Thyroid gland (tissue), 4 donors: ENCODE results near the gene PDGFRB. TPM values are rescaled to one million over a fixed set of nuclear protein-coding genes. Genes with fewer than 3 reads are reported as not detected.

Experiments
- DNase-seq, 2 donors: peaks; one replicate each; pipeline ENCODE4 v3.0.0-alpha.2; 2019
- H3K27ac ChIP-seq, 3 donors: fragments of 200-600 bp; sonication (generic); 1 replicate in 2 of 3; 2 replicates in 1 of 3; pipeline ENCODE4 v1.5.1; 2016 to 2019; ENCODE audit warnings: mild to moderate bottlenecking in 1 of 3, moderate library complexity in 1 of 3
- H3K27me3 ChIP-seq: fragments of 200-600 bp; sonication (generic); one replicate; pipeline ENCODE4 v1.5.1; 2019
- H3K36me3 ChIP-seq, 2 donors: fragments of 200-600 bp; sonication (generic); one replicate each; pipeline ENCODE4 v1.5.1; 2016 to 2019
- H3K4me1 ChIP-seq, 2 donors: fragments of 200-600 bp; sonication (generic); one replicate each; pipeline ENCODE4 v1.5.1; 2017 to 2019
- H3K4me3 ChIP-seq, 3 donors: fragments of 200-600 bp; sonication (generic); replicated peaks in 1 of 3; 1 replicate in 2 of 3; 2 replicates in 1 of 3; pipeline ENCODE4 v1.5.1; 2016; ENCODE audit warnings: mild to moderate bottlenecking in 1 of 3
- H3K9me3 ChIP-seq: fragments of 200-600 bp; sonication (generic); one replicate; pipeline ENCODE4 v1.5.1; 2017
- CTCF ChIP-seq, 6 experiments: fragments of 200-600 bp in 3 of 6; fragments of 450-650 bp in 3 of 6; sonication (generic) in 3 of 6; IDR thresholded peaks; one replicate each; pipeline ENCODE4 v1.5.1; 2016 to 2019; ENCODE audit warnings: antibody characterized with exemption in 6 of 6, mild to moderate bottlenecking in 2 of 6, inconsistent platforms in 1 of 6, moderate library complexity in 1 of 6
- POLR2A ChIP-seq, 2 donors: fragments of 450-650 bp; IDR thresholded peaks; one replicate each; pipeline ENCODE4 v1.6.1; 2017; ENCODE audit warnings: antibody characterized with exemption in 2 of 2, mild to moderate bottlenecking in 2 of 2, moderate library complexity in 1 of 2
- WGBS, 2 donors: methylation state at CpG; one replicate each; pipeline ENCODE4 v1.1.5; 2017; 5-methylcytosine and 5-hydroxymethylcytosine counted together
- intact Hi-C: fragments of 100-400 bp; cut with DNase I; formaldehyde crosslinking; loops from one replicate; pipeline ENCODE4 v1.15.1; 2023
- total RNA-seq, 4 donors: library from RNA; depleted of rRNA; stranded (reverse); fragments of >200 nt; gene quantifications; one replicate each; pipeline ENCODE4 v1.2.3, GENCODE V29; 2016

PDGFRB gene
- total RNA-seq, 4 donors from 2014 or later: 47.3 to 108 (median 84.8) TPM

DNA sequence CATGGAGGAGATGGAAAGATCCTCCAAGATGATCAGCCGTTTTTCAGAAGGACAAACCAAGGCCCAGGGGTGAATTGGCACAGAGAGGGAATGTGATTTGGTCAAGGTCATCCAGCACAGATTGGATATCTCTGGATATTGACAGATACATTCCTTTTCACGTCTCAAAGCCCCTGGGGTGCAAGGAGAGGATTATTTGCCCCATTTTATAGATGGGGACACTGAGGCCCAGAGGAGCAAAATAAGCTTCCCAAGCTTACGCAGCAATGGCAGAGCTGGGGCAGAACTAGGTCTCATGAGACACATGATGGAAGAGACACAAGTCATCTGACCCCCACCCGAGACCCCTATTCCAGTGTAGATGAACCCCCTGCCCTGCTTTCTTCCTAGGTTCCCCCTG lies 895 bp upstream of the PDGFRB start:
- TF ChIP-seq POLR2A (IDR thresholded peaks at IDR 0.05) (no peak), CTCF (IDR thresholded peaks at IDR 0.05) (no peak)
- Histone ChIP-seq H3K27me3 (no peaks in the 10 kb centered on the region), H3K36me3 (no peaks in the 10 kb centered on the region), H3K27ac (peak overlapping the region in 2 of 3 donors; percentile 61 to 67), H3K4me3 (no peak overlapping the region), H3K4me1 (peaks cover 0 to 6% of the 10 kb centered on the region in 2 donors), H3K9me3 (no peaks in the 10 kb centered on the region)
- intact Hi-C loops: no loop called here
- DNase-seq: no peak
- WGBS, 2 donors: 76 to 85% methylated on average over 4 of the region's 4 CpGs

GRCh38 chr5:150156027-150156368 lies 353 bp upstream of the PDGFRB start:
- no peaks in the 10 kb centered on the region for H3K27me3 ChIP-seq
- no peak for DNase-seq
- intact Hi-C loops: no loop called here
- peak overlapping the region in 1 of 3 donors; percentile 31 for H3K4me3 ChIP-seq
- no peak for TF ChIP-seq POLR2A (IDR thresholded peaks at IDR 0.05)
- no peak for TF ChIP-seq CTCF (IDR thresholded peaks at IDR 0.05)
- 8 to 9% methylated on average over 9 of the region's 9 CpGs for WGBS, 2 donors
- no peaks in the 10 kb centered on the region for H3K9me3 ChIP-seq
- no peaks in the 10 kb centered on the region for H3K36me3 ChIP-seq
- peak overlapping the region; percentile 43 to 67 (median 61) for H3K27ac ChIP-seq
- peaks cover 0 to 6% of the 10 kb centered on the region in 2 donors for H3K4me1 ChIP-seq

DNA sequence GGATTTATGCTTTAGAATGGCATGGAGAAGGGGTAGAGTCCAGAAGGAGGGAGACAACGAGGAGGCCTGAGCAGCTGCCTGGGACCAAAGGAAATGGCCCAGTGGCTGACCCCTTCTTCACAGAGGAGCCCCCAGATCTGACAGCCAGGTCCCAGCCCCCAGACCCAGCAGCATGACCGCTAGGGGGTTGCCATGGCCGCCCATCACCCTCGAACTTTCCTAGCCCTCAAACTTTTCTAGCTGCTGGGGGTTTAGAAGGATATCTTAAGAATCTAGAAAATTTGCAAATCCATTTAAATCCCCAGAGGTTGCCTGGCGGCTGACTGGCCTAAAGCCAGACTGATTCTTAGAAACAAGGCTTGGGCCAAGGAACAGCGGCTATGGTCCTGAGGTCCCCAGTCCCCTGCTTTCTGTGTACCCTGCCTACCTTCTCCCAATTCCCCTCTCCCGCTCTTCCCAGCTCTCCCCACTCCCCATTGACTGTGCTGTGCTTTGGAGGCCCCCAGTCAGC lies 972 bp downstream of the PDGFRB start:
- H3K4me3 ChIP-seq: peak overlapping the region in 1 of 3 donors; percentile 31
- H3K4me1 ChIP-seq: peaks cover 0 to 6% of the 10 kb centered on the region in 2 donors
- no peaks in the 10 kb centered on the region for H3K36me3 ChIP-seq
- 62 to 68% methylated on average over 6 to 7 of the region's 7 CpGs for WGBS, 2 donors
- peak overlapping the region; percentile 38 to 77 (median 70) for H3K27ac ChIP-seq
- DNase-seq: no peak
- no peaks in the 10 kb centered on the region for H3K27me3 ChIP-seq
- TF ChIP-seq POLR2A (IDR thresholded peaks at IDR 0.05) (no peak), CTCF (IDR thresholded peaks at IDR 0.05) (no peak)
- no peaks in the 10 kb centered on the region for H3K9me3 ChIP-seq
- intact Hi-C loops: no loop called here

- Histone ChIP-seq H3K36me3 (no peaks in the 10 kb centered on the region), H3K4me3 (peak overlapping the region in 1 of 3 donors; percentile 31), H3K27me3 (no peaks in the 10 kb centered on the region), H3K4me1 (peaks cover 0 to 3% of the 10 kb centered on the region in 2 donors), H3K9me3 (no peaks in the 10 kb centered on the region), H3K27ac (peak overlapping the region; percentile 38 to 77 (median 70))
- no peak for DNase-seq
- WGBS, 2 donors: 78 to 84% methylated on average over 9 of the region's 9 CpGs
- TF ChIP-seq CTCF (IDR thresholded peaks at IDR 0.05) (no peak), POLR2A (IDR thresholded peaks at IDR 0.05) (no peak)
- intact Hi-C loops: no loop called here
These were observed 1.6 kb downstream of the PDGFRB start for GRCh38 chr5:150153957-150154617.

DNA sequence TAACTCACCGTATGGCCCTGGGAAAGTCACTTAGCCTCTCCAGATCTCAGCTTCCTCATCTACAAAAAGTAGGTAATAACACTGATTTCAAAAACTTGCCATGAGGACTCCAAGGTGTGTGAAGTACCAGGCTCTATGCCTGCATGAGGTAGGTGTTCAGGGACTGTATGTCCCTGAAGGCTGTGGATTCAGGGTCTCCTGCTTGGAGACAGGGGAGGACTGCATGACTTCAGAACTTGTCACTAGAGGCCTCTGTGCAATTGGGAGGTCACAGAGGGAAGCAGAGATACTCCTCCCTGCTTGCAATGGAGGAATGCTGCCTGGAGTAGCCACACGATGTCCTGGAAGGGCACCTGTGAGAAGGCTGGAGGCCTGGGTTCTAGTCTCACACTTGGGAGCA lies 2.2 kb downstream of the PDGFRB start:
- Histone ChIP-seq H3K36me3 (no peaks in the 10 kb centered on the region), H3K4me1 (no peaks in the 10 kb centered on the region), H3K27ac (peak overlapping the region in 2 of 3 donors; percentile 38 to 70), H3K27me3 (no peaks in the 10 kb centered on the region), H3K9me3 (no peaks in the 10 kb centered on the region), H3K4me3 (peak overlapping the region in 1 of 3 donors; percentile 31)
- TF ChIP-seq POLR2A (IDR thresholded peaks at IDR 0.05) (no peak), CTCF (IDR thresholded peaks at IDR 0.05) (no peak)
- 73 to 100% methylated on average over 1 to 2 of the region's 2 CpGs for WGBS, 2 donors
- intact Hi-C loops: no loop called here
- DNase-seq: no peak
